Measurements from ENCODE around the gene PPM1J.
A peak's percentile ranks its signal among the peaks of the same experiment; 100 is the strongest.
"Not testable (repeated sequence)": the region's sequence is repeated elsewhere in the genome, so short reads cannot be mapped to it uniquely, and the experiment has no call there.

Gene PPM1J

GRCh38 chr1:112721294-112721693 is 6.2 kb upstream of the PPM1J start:
- not testable (repeated sequence) for DNase-seq (ENCODE audit: low read depth)

GRCh38 chr1:112720800-112721199 is 5.7 kb upstream of the PPM1J start:
- DNase-seq (ENCODE audit: low read depth), result no peak

- no peak for DNase-seq (ENCODE audit: low read depth)
These were observed 4.6 kb upstream of the PPM1J start for GRCh38 chr1:112719706-112720105.

GRCh38 chr1:112718691-112719418 is 3.7 kb upstream of the PPM1J start:
- DNase-seq (ENCODE audit: low read depth), result peak; percentile 51

DNA sequence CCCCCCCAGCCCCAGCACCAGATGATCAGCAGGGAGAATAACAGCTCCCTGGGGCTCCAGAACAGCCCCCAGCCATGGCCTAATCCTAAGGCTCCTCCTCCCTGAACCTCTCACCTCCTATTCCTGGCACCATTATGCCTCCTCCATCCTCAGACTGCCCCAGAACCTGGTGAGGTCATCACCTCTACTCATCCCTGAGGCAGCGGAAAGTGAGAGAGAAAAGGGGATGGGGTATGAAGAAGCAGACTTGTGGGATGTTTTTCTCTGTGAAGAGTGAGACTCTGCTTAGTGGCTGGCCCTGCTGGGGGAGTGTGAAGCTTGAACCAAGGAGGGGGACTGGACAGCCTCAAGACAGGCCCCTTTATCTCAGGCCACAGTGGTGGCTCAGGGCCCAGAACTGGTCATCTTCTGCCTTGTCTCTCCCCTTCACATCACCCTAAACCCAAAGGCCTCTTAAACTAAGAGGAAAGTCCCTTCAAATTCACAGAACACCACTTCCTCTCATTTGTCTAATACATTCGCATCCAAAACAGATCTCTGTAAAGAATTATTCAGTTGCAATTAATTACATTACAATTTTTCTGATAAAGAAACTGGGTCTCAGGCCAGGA is 2.2 kb upstream of the PPM1J start:
- DNase-seq (ENCODE audit: low read depth), result no peak

- DNase-seq (ENCODE audit: low read depth), result peak; percentile 81
These were observed 1.1 kb upstream of the PPM1J start for GRCh38 chr1:112716133-112716720.

DNA sequence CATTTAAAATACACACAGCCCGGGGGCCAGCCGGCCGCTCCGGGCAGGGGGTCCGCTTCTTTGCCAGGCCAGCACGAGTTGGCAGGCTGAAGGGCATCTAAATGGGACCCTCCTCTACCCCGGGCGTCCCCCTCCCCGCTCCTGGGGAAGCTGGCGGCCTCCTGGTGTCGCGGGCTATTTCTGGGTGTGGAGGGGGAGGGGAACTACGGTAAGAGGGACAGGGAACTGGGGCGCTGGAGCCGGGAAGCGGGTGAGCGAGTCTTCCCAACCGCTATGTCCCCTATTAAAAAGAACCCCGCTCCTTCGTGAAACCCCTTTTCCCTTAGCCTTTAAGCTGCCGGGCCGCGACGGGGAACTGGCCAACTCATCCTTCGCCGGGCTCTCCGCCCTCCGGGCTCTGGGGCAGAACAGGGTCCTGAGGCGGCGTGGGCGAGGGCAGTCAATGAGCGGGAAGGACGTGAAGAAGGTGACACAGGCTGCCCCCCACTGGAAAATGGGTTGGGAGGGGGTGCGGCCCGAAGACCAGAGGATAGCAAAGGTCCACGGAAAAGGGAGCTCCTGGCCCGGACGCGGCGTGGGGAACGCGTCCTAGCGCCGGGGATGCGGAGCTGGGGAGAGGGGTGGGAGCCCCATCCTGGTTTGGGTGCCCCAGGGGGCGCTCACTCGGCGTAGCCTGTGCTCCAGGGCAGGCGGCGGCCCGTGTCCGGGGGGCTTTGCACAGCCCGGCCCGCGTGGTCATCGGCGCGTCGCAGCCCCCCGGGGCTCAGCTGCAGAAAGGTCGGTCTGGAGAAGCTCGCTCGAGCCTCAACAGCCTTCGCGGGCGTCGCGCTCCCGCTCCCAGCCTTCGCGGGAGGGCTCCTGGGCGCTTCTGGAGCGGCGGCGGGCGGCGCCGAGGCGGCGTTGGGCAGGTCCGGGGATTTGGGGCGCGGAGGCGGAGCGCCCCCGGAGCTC is 544 bp downstream of the PPM1J start:
- DNase-seq (ENCODE audit: low read depth), result no peak

- DNase-seq (ENCODE audit: low read depth), result no peak
These were observed 1.4 kb downstream of the PPM1J start for GRCh38 chr1:112713466-112714312.

DNA sequence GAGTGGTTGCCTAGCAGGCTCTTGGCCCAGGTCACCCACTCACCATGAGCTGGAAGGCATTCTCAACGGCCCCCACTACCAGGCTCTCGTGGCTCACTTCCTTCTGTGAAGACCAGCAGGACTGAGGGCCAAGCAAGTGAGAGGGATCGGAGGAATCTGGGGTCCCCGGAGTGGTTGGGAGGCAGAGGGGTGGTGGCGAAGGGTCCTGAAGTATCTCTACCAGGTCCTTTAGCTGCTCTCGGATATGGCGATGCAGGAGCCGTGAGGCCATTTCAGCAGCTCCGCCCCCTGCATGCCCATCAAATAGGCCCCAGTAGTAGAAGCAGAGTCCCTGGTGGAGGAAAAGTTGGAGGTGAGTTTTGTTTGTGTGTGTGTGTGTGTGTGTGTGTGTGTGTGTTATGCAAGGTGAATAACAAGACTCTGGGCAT is 2.4 kb downstream of the PPM1J start:
- DNase-seq (ENCODE audit: low read depth), result no peak

DNA sequence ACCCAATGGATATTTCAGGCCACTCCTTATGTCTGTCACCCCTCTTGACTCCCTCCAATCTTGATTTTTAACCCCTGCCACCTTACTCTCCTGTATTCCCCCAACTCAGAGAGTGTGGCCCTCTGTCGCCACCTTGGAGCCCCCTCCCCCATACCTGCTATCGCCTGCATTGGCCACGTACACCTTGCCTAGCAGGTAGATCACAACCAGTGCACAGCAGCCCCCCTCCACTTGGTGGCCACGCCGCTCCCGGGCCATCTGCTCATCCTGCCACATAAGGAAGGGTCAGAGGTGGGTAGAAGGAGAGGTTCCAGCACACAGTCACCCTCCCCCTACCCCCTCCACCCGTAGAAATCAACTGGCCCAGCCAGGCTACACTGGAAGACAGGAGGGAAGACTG is 2.9 kb downstream of the PPM1J start:
- DNase-seq (ENCODE audit: low read depth), result no peak

- DNase-seq (ENCODE audit: low read depth), result no peak
These were observed 3.5 kb downstream of the PPM1J start for GRCh38 chr1:112711670-112712069.

- DNase-seq (ENCODE audit: low read depth), result no peak
These were observed 4.1 kb downstream of the PPM1J start for GRCh38 chr1:112711041-112711440.

GRCh38 chr1:112710586-112710985 is 4.5 kb downstream of the PPM1J start:
- no peak for DNase-seq (ENCODE audit: low read depth)

GRCh38 chr1:112710159-112710558 is 5.0 kb downstream of the PPM1J start:
- no peak for DNase-seq (ENCODE audit: low read depth)

DNA sequence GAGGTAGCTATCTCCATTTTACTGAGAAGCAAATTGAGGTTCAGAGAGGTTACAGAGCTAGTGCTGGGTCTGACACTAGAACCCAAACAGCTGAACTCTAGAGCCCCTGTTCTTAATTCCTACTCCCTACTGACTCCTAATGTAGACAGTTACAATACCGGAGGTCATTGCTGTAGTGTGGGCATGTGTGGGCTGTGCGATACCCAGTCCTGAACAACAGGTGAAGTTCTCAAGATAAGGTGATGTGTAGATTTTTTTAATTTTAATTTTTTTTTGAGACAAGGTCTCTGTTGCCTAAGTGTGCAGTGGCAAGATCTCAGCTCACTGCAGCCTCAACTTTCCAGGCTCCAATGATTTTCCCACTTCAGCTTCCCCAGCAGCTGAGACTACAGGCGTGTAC is 6.6 kb downstream of the PPM1J start:
- DNase-seq (ENCODE audit: low read depth), result no peak

DNA sequence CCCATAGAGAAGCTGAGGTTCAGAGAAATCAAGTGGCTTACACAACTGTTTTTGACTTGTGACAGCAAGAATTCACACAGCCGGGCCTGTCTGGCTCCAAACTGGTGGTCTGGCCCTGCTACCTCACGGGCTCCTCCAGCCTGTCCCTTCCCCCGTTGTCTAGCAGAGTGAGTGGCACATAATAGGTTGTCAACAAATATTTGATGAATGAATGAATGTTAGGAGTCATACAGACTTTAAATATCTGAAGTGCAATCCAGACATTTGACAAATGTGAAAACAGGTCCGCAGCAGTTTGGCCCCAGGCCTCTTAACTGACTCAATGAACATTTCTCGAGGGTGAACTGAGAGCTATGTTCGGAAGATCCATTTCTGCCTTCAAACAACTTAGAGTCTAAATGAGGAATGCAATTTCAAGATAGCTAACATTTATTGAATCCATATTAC is 7.1 kb downstream of the PPM1J start:
- DNase-seq (ENCODE audit: low read depth), result no peak

- peak; percentile 83 for DNase-seq (ENCODE audit: low read depth)
These were observed 7.7 kb downstream of the PPM1J start for GRCh38 chr1:112707221-112708001.

- DNase-seq (ENCODE audit: low read depth), result peak; percentile 60
These were observed 8.5 kb downstream of the PPM1J start, which contains the start of gene RHOC for GRCh38 chr1:112706505-112707220. RHOC (minus strand) TSS chr1:112707127; CDS start chr1:112703799, 3,328 bp downstream.

- peak; percentile 93 for DNase-seq (ENCODE audit: low read depth)
These were observed 10.1 kb downstream of the PPM1J start for GRCh38 chr1:112704934-112705627.

Data from fibroblast of gingiva (primary cell).